GM10266 (cell line): ENCODE results near the gene STK32B.
"Not testable (repeated sequence)": the region's sequence is repeated elsewhere in the genome, so short reads cannot be mapped to it uniquely, and the experiment has no call there.

ENCODE experiments used
- DNase-seq: peaks from one replicate; pipeline ENCODE4 v3.0.0; 2012; ENCODE audit errors: extremely low spot score
- TF ChIP-seq, protein P1 (sequence below): IDR thresholded peaks from 2 replicates; pipeline ENCODE4 v1.5.1; 2012; ENCODE audit warnings: mild to moderate bottlenecking, low read depth; ENCODE audit not compliant: control insufficient read depth, insufficient read depth; ENCODE audit errors: missing control alignments

The STK32B gene

DNA sequence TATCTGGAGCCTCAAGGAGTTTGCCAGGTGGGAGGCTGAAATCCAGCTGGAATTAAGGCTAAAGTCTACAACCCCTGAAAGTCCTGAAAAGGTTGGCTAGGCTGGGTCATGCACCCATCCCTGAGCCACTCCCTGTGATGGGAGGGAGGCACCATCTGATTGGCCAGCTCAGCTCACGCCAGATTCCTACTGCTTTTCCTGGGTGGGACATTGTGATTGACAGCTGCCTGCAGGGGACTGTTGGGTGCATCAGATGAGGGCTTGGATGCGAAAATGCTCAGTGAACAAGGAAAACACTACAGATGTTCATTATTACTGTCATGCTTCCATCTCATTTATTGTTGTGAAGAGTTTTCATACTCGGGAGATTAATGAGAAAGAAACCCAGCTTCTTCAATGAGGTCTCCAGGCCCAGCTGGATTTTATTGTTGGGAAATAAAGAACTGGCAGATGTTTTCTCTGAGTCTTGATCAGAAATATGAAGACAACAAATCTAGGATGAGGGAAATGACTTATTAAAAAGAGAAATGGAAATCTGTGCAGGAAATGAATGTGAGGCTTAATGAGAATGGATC lies 185.9 kb downstream of the STK32B start:
- no peak for DNase-seq
- TF ChIP-seq, protein P1, sequence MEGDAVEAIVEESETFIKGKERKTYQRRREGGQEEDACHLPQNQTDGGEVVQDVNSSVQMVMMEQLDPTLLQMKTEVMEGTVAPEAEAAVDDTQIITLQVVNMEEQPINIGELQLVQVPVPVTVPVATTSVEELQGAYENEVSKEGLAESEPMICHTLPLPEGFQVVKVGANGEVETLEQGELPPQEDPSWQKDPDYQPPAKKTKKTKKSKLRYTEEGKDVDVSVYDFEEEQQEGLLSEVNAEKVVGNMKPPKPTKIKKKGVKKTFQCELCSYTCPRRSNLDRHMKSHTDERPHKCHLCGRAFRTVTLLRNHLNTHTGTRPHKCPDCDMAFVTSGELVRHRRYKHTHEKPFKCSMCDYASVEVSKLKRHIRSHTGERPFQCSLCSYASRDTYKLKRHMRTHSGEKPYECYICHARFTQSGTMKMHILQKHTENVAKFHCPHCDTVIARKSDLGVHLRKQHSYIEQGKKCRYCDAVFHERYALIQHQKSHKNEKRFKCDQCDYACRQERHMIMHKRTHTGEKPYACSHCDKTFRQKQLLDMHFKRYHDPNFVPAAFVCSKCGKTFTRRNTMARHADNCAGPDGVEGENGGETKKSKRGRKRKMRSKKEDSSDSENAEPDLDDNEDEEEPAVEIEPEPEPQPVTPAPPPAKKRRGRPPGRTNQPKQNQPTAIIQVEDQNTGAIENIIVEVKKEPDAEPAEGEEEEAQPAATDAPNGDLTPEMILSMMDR: no peak

DNA sequence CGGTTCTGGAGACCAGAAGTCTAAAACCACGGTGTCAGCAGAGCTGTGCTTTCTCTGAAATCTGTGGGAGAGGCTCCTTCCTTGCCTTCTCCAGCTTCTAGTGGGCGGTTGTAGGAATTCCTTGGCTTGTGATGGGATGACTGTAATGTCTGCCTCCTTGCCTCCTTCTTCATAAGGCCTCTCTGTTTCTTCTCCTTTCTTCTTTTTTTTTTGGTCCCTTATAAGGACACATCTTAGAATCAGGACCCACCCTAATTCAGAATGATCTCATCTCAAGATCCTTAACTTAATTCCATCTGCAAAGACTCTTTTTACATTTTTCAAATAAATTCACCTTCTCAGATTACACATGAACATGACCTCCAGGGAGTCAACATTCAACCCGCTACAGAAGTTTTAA lies 186.9 kb downstream of the STK32B start:
- TF ChIP-seq, protein P1: no peak
- DNase-seq: no peak

DNA sequence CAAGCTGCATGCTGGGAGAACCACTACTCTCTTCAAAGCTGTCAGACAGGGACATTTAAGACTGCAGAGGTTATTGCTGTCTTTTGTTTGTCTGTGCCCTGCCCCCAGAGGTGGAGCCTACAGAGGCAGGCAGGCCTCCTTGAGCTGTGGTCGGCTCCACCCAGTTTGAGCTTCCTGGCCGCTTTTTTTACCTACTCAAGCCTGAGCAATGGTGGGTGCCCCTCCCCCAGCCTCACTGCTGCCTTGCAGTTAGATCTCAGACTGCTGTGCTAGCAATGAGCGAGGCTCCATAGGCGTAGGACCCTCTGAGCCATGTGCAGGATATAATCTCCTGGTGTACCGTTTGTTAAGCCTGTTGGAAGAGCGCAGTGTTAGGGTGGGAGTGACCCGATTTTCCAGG lies 195.8 kb downstream of the STK32B start:
- DNase-seq: not testable (repeated sequence)

DNA sequence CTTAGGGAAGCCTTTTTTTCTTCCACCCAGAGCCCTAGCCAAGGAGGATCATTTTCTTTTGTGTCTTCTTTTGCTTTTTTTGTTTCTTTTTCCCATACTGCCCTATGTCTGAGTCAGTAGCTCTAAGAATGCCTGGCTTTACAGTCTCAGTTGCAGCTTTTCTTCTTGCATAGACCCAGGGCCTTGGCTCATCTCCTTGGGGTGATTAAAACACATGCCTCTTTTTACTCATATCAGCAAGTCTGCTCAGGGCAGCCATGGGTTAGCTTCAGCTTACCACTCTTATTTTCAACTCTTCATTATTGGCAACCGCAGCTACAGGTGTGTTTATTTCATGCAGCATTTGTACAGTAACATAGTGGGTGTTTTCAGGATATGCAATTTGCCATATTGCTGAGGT lies 196.5 kb downstream of the STK32B start:
- TF ChIP-seq, protein P1: no peak
- no peak for DNase-seq

DNA sequence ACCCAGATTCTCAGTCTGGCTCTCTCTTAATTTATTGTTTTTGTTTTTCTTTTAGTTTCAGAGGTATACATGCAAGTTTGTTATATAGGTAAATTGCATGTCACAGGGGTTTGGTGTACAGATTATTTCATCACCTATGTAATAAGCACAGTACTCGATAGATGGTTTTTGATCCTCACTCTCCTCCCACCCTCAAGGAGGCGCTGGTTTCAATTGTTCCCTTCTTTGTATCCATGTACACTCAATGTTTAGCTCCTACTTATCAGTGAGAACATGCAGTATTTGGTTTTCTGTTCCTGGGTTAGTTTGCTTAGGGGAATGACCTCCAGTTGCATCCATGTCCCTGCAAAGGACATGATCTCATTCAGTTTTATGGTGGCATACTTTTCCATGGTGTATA lies 198.4 kb downstream of the STK32B start:
- TF ChIP-seq, protein P1: no peak
- DNase-seq: no peak

DNA sequence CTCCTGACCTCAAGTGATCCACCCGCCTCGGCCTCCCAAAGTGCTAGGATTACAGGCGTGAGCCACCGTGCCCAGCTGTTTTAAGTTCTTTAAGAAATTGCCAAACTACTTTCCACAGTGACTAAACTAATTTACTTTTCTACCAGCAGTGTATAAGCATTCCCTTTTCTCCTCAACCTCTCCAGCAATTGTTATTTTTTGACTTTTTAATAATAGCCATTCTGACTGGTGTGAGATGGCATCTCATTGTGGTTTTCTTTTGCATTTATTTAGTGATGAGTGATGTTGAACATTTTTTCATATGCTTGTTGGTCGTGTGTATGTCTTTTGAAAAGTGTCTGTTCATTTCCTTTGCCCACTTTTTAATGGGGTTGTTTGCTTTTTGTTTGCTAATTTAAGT lies 199.3 kb downstream of the STK32B start:
- not testable (repeated sequence) for DNase-seq

DNA sequence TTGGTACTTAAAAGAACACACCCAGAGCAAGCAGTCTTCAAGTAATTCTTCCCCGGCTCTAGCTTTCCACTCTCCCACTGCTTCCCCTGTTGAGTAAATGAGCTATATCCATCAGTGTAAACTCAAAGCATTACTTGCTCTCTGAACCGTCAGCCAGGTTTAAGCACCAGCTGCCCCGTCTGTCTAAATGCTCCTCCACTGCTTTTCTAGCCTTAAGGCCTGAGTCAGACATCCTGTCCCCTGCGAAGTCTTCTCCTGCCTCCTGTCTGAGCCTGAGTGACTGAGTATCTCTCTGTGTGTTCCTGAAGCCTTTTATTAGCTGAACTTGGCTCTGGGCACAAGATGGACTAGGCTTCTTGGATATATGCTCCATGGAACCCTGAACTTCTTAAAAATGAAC lies 205.1 kb downstream of the STK32B start:
- DNase-seq: no peak
- TF ChIP-seq, protein P1: no peak

DNA sequence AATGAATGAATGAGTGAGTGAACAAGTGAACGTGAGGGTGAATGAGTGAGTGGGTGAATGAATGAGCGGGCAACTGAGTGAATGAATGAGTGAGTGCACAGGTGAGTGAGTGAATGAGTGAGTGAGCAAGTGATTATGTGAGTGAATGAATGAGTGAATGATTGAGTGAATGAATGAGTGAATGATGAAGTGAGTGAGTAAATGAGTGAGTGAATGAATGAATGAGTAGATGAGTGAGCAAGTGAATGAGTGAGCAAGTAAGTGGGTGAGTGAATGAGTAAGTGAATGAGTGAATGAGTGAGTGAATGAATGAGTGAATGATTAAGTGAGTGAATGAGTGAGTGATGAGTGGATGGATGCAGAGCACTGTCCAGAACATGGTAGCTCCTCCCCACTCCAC lies 205.8 kb downstream of the STK32B start:
- TF ChIP-seq, protein P1: no peak
- no peak for DNase-seq
